ENCODE results near the gene MBD2.

- TF ChIP-seq CTCF (conservative IDR thresholded peaks at IDR 0.05; ENCODE audit: low read depth, low read length), result no peak
- no peak for TF ChIP-seq EZH2 (IDR thresholded peaks at IDR 0.05; ENCODE audit: borderline replicate concordance, low read depth, low read length, poor library complexity, severe bottlenecking)
Measured at GRCh38 chr18:54210463-54210862, 14.0 kb downstream of the MBD2 start.
